Liver (tissue), 9 donors: Measurements from ENCODE around the gene NEB. TPM values are rescaled to one million over a fixed set of nuclear protein-coding genes. Genes with fewer than 3 reads are reported as not detected.

ENCODE experiments used
- DNase-seq: peaks from one replicate; pipeline ENCODE4 v3.0.0-alpha.2; 2017; ENCODE audit warnings: low spot score
- H3K27ac ChIP-seq, 2 donors: one replicate each; pipeline ENCODE4 v1.7.0; 2013; ENCODE audit warnings: inconsistent platforms in 2 of 2, low read length in 2 of 2, control low read depth in 1 of 2, low read depth in 1 of 2, mild to moderate bottlenecking in 1 of 2
- H3K27me3 ChIP-seq, 4 donors: one replicate each; pipeline versions ENCODE4 v1.6.1 to v1.7.0; 2013; ENCODE audit warnings: low read length in 3 of 4, inconsistent platforms in 1 of 4, mild to moderate bottlenecking in 1 of 4, moderate library complexity in 1 of 4; ENCODE audit not compliant: control insufficient read depth in 4 of 4, insufficient read depth in 4 of 4
- H3K36me3 ChIP-seq, 4 donors: one replicate each; pipeline versions ENCODE4 v1.6.1 to v1.7.0; 2013; ENCODE audit warnings: low read length in 3 of 4, mild to moderate bottlenecking in 3 of 4, low read depth in 1 of 4, moderate library complexity in 1 of 4; ENCODE audit not compliant: control insufficient read depth in 4 of 4, insufficient read depth in 3 of 4
- H3K4me1 ChIP-seq, 4 donors: one replicate each; pipeline versions ENCODE4 v1.6.1 to v1.7.0; 2013; ENCODE audit warnings: low read length in 3 of 4, mild to moderate bottlenecking in 3 of 4, moderate library complexity in 1 of 4; ENCODE audit not compliant: control insufficient read depth in 4 of 4, insufficient read depth in 4 of 4
- H3K4me3 ChIP-seq, 3 donors: one replicate each; pipeline versions ENCODE4 v1.6.1 to v1.7.0; 2013; ENCODE audit warnings: low read length in 3 of 3, control low read depth in 1 of 3, low read depth in 1 of 3, mild to moderate bottlenecking in 1 of 3
- H3K9ac ChIP-seq, 2 donors: one replicate each; pipeline ENCODE4 v1.7.0; 2013; ENCODE audit warnings: low read length in 2 of 2, mild to moderate bottlenecking in 2 of 2, moderate library complexity in 2 of 2, control low read depth in 1 of 2, low read depth in 1 of 2
- H3K9me3 ChIP-seq, 4 donors: one replicate each; pipeline versions ENCODE4 v1.6.1 to v1.7.0; 2013; ENCODE audit warnings: low read length in 3 of 4; ENCODE audit not compliant: control insufficient read depth in 4 of 4
- ATF3 ChIP-seq: IDR thresholded peaks from 2 replicates; pipeline ENCODE4 v1.6.1; 2016; ENCODE audit warnings: antibody characterized with exemption
- EGR1 ChIP-seq, 2 donors: IDR thresholded peaks; 2 replicates each; pipeline ENCODE4 v1.6.1; 2016 to 2018; ENCODE audit warnings: antibody characterized with exemption in 2 of 2, low read depth in 2 of 2
- FOXA1 ChIP-seq: IDR thresholded peaks from 2 replicates; pipeline ENCODE4 v1.6.1; 2016; ENCODE audit warnings: antibody characterized with exemption
- GABPA ChIP-seq, 2 donors: IDR thresholded peaks in 1 of 2; conservative IDR thresholded peaks in 1 of 2; 2 replicates each; pipeline ENCODE4 v1.6.1; 2016; ENCODE audit warnings: antibody characterized with exemption in 2 of 2, mild to moderate bottlenecking in 1 of 2, moderate library complexity in 1 of 2
- HNF4A ChIP-seq, 2 donors: conservative IDR thresholded peaks; 2 replicates each; pipeline ENCODE4 v1.6.1; 2016; ENCODE audit warnings: antibody characterized with exemption in 2 of 2, mild to moderate bottlenecking in 2 of 2
- JUND ChIP-seq, 2 donors: IDR thresholded peaks; 2 replicates each; pipeline ENCODE4 v1.6.1; 2016; ENCODE audit warnings: antibody characterized with exemption in 2 of 2
- REST ChIP-seq: IDR thresholded peaks from 2 replicates; pipeline ENCODE4 v1.6.1; 2016; ENCODE audit warnings: antibody characterized with exemption, mild to moderate bottlenecking
- RXRA ChIP-seq, 2 donors: IDR thresholded peaks; 2 replicates each; pipeline ENCODE4 v1.6.1; 2017 to 2018; ENCODE audit warnings: antibody characterized with exemption in 2 of 2, mild to moderate bottlenecking in 1 of 2
- ZBTB33 ChIP-seq: IDR thresholded peaks from 2 replicates; pipeline ENCODE4 v1.6.1; 2016; ENCODE audit warnings: antibody characterized with exemption
- WGBS: extraction: QIAGEN DNeasy Blood & Tissue Kit; methylation state at CpG from one replicate; pipeline ENCODE4 v1.1.7; 2013; 5-methylcytosine and 5-hydroxymethylcytosine counted together
- polyA plus RNA-seq, 2 donors: library from polyadenylated mRNA; stranded (reverse) in 1 of 2; unstranded in 1 of 2; fragments of 200-250 nt in 1 of 2; fragments of >200 nt in 1 of 2; fragmentation: Nextera tagmentation in 1 of 2; extraction: Ambion mirVana in 1 of 2; gene quantifications; one replicate each; pipeline versions ENCODE4 v1.2.1 to v1.2.3, GENCODE V29; 2013 to 2015
- total RNA-seq, 2 donors: library from RNA; depleted of rRNA; stranded (reverse); fragments of >200 nt; gene quantifications; one replicate each; pipeline ENCODE4 v1.2.3, GENCODE V29; 2014
- TF ChIP-seq, protein P1 (sequence below): IDR thresholded peaks from 2 replicates; pipeline ENCODE4 v1.6.1; 2016; ENCODE audit warnings: antibody characterized with exemption
- TF ChIP-seq, protein P2 (sequence below): fragments of 150-350 bp; IDR thresholded peaks from 2 replicates; pipeline ENCODE4 v1.5.1; 2017; ENCODE audit warnings: improper control_type of control experiment, low read depth, low read length; ENCODE audit not compliant: missing input control
- donor health status: healthy.
- donor health status: healthy.
- donor health status: healthy.
- donor health status: healthy.
- donor health status: healthy.

NEB gene
- total and polyA plus RNA-seq, 4 donors: 0.28 to 6.4 (median 2.7) TPM

GRCh38 chr2:151476287-151476686 is 258.0 kb downstream of the NEB start:
- H3K36me3 ChIP-seq: peaks cover 0 to 14% (median 4%) of the 10 kb centered on the region in 4 donors
- WGBS: 94% methylated on average over 1 of the region's 1 CpG
- H3K27me3 ChIP-seq: no peaks in the 10 kb centered on the region

DNA sequence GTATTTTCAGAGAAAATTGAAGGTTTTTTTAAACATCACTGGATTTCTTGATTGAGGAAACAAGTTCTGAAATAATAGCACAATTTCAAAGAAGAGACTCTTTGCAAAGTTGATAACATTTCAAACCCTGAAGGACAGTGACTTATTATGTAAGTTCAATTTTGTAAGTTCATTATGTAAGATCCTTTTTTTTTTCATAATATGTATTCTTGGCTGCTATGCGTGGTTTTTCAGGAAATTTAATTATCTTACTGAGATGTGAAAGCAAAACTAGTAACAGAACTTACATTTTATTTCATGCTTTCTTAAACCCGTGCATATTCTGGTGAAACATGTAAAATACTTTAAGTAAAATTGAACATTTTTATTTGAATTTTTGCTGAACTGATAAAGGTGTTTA is 259.2 kb downstream of the NEB start:
- no peak overlapping the region for H3K27ac ChIP-seq

More at GRCh38 chr2:151476287-151476686, 258.0 kb downstream of the NEB start:
- TF ChIP-seq JUND (IDR thresholded peaks at IDR 0.05) (no peak), ATF3 (no peak), EGR1 (IDR thresholded peaks at IDR 0.05; ENCODE audit: low read depth in 2 of 2) (no peak), RXRA (IDR thresholded peaks at IDR 0.05) (no peak)
- DNase-seq: no peak
- Histone ChIP-seq H3K4me3 (no peak overlapping the region), H3K4me1 (no peaks in the 10 kb centered on the region), H3K9ac (no peak overlapping the region), H3K9me3 (no peaks in the 10 kb centered on the region), H3K27ac (no peak overlapping the region)

DNA sequence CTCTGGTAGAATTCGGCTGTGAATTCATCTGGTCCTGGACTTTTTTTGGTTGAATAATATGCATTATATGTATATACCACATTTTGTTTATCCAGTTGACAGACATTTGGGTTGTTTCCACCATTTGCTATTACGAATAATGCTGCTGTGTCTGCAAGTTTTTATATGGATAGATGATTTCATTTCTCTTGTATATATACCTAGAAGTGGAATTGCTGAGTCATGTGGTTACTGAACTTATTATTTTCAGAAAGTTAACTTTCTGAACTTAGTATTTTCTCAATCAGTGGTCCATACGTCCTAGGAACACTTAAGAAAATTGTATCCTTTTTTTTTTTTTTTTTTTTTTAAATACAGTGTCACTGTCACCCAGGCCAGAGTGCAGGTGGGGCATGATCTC is 261.3 kb downstream of the NEB start:
- TF ChIP-seq, protein P1, sequence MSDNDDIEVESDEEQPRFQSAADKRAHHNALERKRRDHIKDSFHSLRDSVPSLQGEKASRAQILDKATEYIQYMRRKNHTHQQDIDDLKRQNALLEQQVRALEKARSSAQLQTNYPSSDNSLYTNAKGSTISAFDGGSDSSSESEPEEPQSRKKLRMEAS: no peak
- no peak for TF ChIP-seq HNF4A (conservative IDR thresholded peaks at IDR 0.05)
- TF ChIP-seq, protein P2, sequence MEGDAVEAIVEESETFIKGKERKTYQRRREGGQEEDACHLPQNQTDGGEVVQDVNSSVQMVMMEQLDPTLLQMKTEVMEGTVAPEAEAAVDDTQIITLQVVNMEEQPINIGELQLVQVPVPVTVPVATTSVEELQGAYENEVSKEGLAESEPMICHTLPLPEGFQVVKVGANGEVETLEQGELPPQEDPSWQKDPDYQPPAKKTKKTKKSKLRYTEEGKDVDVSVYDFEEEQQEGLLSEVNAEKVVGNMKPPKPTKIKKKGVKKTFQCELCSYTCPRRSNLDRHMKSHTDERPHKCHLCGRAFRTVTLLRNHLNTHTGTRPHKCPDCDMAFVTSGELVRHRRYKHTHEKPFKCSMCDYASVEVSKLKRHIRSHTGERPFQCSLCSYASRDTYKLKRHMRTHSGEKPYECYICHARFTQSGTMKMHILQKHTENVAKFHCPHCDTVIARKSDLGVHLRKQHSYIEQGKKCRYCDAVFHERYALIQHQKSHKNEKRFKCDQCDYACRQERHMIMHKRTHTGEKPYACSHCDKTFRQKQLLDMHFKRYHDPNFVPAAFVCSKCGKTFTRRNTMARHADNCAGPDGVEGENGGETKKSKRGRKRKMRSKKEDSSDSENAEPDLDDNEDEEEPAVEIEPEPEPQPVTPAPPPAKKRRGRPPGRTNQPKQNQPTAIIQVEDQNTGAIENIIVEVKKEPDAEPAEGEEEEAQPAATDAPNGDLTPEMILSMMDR: no peak
- no peak for TF ChIP-seq ATF3
- TF ChIP-seq FOXA1: no peak
- no peak for TF ChIP-seq GABPA (IDR thresholded peaks at IDR 0.05 in 1 of 2, conservative IDR thresholded peaks at IDR 0.05 in 1 of 2)
- TF ChIP-seq REST: no peak
- TF ChIP-seq ZBTB33: no peak
- Histone ChIP-seq H3K27ac (no peak overlapping the region), H3K36me3 (peaks cover 0 to 40% (median 32%) of the 10 kb centered on the region in 4 donors), H3K4me3 (no peak overlapping the region), H3K9ac (no peak overlapping the region), H3K4me1 (no peaks in the 10 kb centered on the region), H3K9me3 (no peaks in the 10 kb centered on the region), H3K27me3 (no peaks in the 10 kb centered on the region)
- 90% methylated on average over 3 of the region's 3 CpGs for WGBS
- DNase-seq: no peak

More for the DNA sequence above, 259.2 kb downstream of the NEB start:
- H3K4me3 ChIP-seq: no peak overlapping the region
- 63% methylated on average over 2 of the region's 2 CpGs for WGBS
- TF ChIP-seq, protein P2: no peak
- TF ChIP-seq HNF4A (conservative IDR thresholded peaks at IDR 0.05): no peak
- no peak overlapping the region for H3K9ac ChIP-seq
- no peaks in the 10 kb centered on the region for H3K9me3 ChIP-seq
- no peaks in the 10 kb centered on the region for H3K27me3 ChIP-seq
- no peak for DNase-seq
- H3K36me3 ChIP-seq: peaks cover 0 to 19% (median 14%) of the 10 kb centered on the region in 4 donors
- H3K4me1 ChIP-seq: no peaks in the 10 kb centered on the region
